ENCODE data around the gene CEP20.
"Not testable (repeated sequence)": the region's sequence is repeated elsewhere in the genome, so short reads cannot be mapped to it uniquely, and the experiment has no call there.

The CEP20 gene

GRCh38 chr16:15856901-15857698 lies 31.3 kb downstream of the CEP20 start, which contains the start of gene MYH11:
Gene MYH11, minus strand, starts transcription at chr16:15857028. Its CDS starts 18,776 bp downstream, at chr16:15838252.
- peak in 1 of 2 experiments; percentile 18 for DNase-seq

- DNase-seq = no peak
These were observed 32.2 kb downstream of the CEP20 start for GRCh38 chr16:15856182-15856581.

GRCh38 chr16:15855704-15856003 lies 32.7 kb downstream of the CEP20 start:
- no peak for DNase-seq

GRCh38 chr16:15854906-15855703 lies 33.3 kb downstream of the CEP20 start:
- no peak for DNase-seq

- DNase-seq = no peak
These were observed 34.3 kb downstream of the CEP20 start for GRCh38 chr16:15854061-15854460.

- no peak for DNase-seq
These were observed 35.4 kb downstream of the CEP20 start for GRCh38 chr16:15853021-15853420.

GRCh38 chr16:15850555-15850954 lies 37.8 kb downstream of the CEP20 start:
- not testable (repeated sequence) for DNase-seq

GRCh38 chr16:15849209-15849981 lies 39.0 kb downstream of the CEP20 start:
- DNase-seq = no peak

GRCh38 chr16:15847611-15848175 lies 40.7 kb downstream of the CEP20 start:
- DNase-seq = no peak

GRCh38 chr16:15846510-15846909 lies 41.9 kb downstream of the CEP20 start:
- DNase-seq = no peak

GRCh38 chr16:15843635-15844279 lies 44.6 kb downstream of the CEP20 start:
- DNase-seq = no peak

- DNase-seq = not testable (repeated sequence)
These were observed 49.2 kb downstream of the CEP20 start for GRCh38 chr16:15839204-15839603.

GRCh38 chr16:15837761-15838160 lies 50.6 kb downstream of the CEP20 start:
- DNase-seq = no peak

GRCh38 chr16:15836965-15837611 lies 51.3 kb downstream of the CEP20 start:
- DNase-seq = no peak

GRCh38 chr16:15836074-15836473 lies 52.3 kb downstream of the CEP20 start:
- no peak for DNase-seq

- DNase-seq = no peak
These were observed 53.1 kb downstream of the CEP20 start for GRCh38 chr16:15835136-15835878.

- DNase-seq = no peak
These were observed 53.9 kb downstream of the CEP20 start for GRCh38 chr16:15834502-15834901.

- no peak for DNase-seq
These were observed 54.9 kb downstream of the CEP20 start for GRCh38 chr16:15833541-15833940.

GRCh38 chr16:15832241-15832640 lies 56.2 kb downstream of the CEP20 start:
- no peak for DNase-seq

GRCh38 chr16:15830832-15831451 lies 57.5 kb downstream of the CEP20 start:
- DNase-seq = no peak

- no peak for DNase-seq
These were observed 58.9 kb downstream of the CEP20 start for GRCh38 chr16:15829460-15829859.
